GM12878 (cell line): ENCODE data around the gene PGK2.

Source experiments
- EZH2 ChIP-seq: IDR thresholded peaks from 2 replicates; pipeline ENCODE4 v1.6.1; 2012; ENCODE audit warnings: low read depth, mild to moderate bottlenecking, control low read depth, inconsistent platforms, low read length, borderline replicate concordance; ENCODE audit not compliant: control insufficient read depth
- ZZZ3 ChIP-seq: IDR thresholded peaks from 2 replicates; pipeline ENCODE4 v1.6.1; 2011; ENCODE audit warnings: low read depth; ENCODE audit not compliant: control insufficient read depth, insufficient read length
- TF ChIP-seq, protein P1 (sequence below), 3 experiments: IDR thresholded peaks in 2 of 3; conservative IDR thresholded peaks in 1 of 3; 2 replicates each; pipeline ENCODE4 v1.5.1; 2011; ENCODE audit warnings: low read depth in 3 of 3, low read length in 3 of 3, mild to moderate bottlenecking in 3 of 3, control low read depth in 2 of 3, moderate library complexity in 2 of 3, inconsistent platforms in 1 of 3, mixed read lengths in 1 of 3; ENCODE audit not compliant: control insufficient read depth in 2 of 3, insufficient read depth in 1 of 3; ENCODE audit errors: extremely low read depth in 1 of 3

DNA sequence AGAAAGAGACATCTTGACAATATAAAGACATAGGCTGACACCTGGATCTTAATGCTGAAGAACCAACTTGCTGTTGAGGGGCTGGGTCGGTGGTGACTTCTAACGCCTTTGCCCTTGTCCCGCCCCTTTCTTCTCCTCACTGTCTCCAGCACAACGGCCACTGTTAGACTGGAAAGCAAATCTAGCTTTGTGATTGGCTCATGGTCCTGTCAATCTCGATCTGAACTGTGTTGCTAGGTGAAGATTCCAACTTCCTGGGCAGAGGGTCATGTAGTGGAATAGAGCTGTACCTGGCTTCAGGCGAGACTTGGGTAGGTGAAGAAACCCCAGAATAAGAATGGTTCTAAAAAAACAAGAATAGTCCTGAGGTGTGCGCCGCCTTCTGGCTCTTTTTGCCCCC lies at the start of gene PGK2:
- TF ChIP-seq, protein P1, sequence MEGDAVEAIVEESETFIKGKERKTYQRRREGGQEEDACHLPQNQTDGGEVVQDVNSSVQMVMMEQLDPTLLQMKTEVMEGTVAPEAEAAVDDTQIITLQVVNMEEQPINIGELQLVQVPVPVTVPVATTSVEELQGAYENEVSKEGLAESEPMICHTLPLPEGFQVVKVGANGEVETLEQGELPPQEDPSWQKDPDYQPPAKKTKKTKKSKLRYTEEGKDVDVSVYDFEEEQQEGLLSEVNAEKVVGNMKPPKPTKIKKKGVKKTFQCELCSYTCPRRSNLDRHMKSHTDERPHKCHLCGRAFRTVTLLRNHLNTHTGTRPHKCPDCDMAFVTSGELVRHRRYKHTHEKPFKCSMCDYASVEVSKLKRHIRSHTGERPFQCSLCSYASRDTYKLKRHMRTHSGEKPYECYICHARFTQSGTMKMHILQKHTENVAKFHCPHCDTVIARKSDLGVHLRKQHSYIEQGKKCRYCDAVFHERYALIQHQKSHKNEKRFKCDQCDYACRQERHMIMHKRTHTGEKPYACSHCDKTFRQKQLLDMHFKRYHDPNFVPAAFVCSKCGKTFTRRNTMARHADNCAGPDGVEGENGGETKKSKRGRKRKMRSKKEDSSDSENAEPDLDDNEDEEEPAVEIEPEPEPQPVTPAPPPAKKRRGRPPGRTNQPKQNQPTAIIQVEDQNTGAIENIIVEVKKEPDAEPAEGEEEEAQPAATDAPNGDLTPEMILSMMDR (IDR thresholded peaks at IDR 0.05 in 2 of 3, conservative IDR thresholded peaks at IDR 0.05 in 1 of 3; ENCODE audit: control insufficient read depth in 2 of 3, extremely low read depth in 1 of 3, insufficient read depth in 1 of 3, low read depth in 3 of 3, low read length in 3 of 3), result no peak
- TF ChIP-seq ZZZ3 (no peak), EZH2 (no peak)
